ENCODE results near the gene TNFAIP8L1.

The TNFAIP8L1 gene

DNA sequence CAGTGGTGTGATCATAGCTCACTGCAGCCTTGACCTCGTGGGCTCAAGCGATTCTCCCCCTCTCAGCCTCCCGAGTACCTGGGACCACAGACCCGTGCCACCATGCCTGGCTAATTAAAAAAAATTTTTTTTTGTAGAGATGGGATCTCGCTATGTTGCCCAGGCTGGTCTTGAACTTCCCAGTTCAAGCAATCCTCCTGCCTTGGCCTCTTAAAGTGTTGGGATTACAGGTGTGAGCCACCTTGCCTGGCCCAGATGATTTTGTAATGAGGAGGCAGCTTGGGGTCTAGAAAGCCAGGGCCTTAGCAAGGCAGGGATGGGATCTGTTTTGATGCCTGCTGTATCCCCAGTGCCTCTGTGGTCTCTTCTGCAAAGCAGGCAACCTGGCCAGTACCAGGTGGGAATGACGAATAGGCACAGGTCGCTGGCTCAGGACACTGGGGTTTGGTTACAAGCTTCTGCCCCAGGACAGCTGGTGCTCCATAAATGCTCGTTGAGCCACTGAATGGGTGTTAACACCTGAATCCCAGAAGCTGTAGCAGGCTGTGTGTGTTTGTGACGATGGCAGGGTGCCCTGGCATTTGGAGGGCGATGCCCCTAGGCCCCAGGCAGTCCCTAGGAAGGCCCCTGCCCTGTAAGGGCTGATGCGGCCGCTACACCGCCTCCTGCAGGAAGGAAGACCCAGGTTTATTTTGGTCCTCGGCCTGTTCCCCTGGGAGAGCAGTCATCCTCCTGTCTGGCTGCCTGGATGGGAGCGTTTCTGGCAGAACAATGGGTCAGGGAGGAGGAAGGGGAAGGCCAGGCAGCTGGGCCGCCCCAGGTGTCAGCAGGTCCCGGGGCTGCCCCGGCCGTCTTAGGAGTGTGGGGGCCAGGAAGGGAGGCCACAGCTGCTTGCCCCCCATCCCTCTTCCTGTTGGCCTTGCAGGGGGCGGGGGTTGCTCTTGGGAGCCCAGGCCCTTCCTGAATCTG, 8.6 kb downstream of the TNFAIP8L1 start:
- DNase-seq (ENCODE audit: low read depth), result peak; percentile 81
- TF ChIP-seq, protein P1, sequence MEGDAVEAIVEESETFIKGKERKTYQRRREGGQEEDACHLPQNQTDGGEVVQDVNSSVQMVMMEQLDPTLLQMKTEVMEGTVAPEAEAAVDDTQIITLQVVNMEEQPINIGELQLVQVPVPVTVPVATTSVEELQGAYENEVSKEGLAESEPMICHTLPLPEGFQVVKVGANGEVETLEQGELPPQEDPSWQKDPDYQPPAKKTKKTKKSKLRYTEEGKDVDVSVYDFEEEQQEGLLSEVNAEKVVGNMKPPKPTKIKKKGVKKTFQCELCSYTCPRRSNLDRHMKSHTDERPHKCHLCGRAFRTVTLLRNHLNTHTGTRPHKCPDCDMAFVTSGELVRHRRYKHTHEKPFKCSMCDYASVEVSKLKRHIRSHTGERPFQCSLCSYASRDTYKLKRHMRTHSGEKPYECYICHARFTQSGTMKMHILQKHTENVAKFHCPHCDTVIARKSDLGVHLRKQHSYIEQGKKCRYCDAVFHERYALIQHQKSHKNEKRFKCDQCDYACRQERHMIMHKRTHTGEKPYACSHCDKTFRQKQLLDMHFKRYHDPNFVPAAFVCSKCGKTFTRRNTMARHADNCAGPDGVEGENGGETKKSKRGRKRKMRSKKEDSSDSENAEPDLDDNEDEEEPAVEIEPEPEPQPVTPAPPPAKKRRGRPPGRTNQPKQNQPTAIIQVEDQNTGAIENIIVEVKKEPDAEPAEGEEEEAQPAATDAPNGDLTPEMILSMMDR (IDR thresholded peaks at IDR 0.05; ENCODE audit: low read length, missing control alignments), result peak; percentile 38
- no peak overlapping the region for H3K4me3 ChIP-seq (replicated peaks; ENCODE audit: low read depth, low read length)

DNA sequence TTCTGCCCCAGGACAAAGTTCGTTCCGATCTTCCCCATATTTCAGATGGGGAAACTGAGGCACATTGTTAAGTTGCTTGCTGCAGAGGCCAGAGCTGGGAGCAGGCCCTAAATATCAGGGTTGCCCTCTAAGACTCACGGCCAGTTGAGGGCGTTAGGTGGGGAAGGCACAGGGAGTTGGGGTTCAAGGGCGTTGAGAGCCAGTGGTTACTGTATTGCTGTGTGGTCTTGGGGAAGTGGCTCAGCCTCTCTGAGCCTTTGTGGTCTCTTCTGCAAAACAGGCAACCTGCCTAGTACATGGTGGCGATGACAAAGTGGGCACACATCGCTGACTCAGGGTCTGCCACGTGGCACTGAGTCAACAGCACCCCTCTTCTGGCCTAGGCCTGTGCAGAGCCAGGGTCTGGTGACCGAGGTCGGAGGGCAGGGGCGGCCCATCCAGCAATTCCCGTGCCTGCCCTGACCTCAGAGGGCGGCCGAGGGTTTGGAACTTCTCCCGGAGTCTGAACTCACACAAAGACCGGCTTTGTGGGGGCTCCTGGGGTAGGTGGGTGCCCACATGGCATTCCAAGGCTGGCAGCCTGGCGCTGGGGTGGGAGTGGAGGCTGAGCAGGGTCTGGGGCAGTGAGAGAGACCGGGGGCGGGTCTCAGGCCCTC, 10.2 kb downstream of the TNFAIP8L1 start:
- TF ChIP-seq, protein P1 (IDR thresholded peaks at IDR 0.05; ENCODE audit: low read length, missing control alignments), result no peak
- DNase-seq (ENCODE audit: low read depth), result no peak
- H3K4me3 ChIP-seq (replicated peaks; ENCODE audit: low read depth, low read length), result no peak overlapping the region

DNA sequence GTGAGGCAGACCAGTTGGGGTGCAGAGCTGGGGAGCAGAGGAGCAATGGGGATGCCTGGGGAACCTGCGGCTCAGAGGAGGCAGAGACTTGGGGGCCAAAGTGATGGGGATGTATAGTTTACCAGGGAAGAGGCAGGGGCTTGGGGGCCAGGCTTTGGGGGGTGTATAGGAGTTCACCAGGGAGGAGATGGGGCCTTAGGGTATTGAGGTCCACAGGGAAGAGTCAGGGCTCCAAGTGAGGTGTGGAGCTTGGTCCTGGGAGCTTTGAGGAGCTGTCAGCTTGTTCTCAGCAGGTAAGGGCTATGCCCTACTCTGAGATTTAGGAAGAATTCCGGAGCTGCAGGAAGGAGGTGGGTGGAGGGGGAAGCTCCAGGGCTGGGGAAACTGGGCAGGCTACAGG, 10.8 kb downstream of the TNFAIP8L1 start:
- H3K4me3 ChIP-seq (replicated peaks; ENCODE audit: low read depth, low read length), result no peak overlapping the region
- no peak for DNase-seq (ENCODE audit: low read depth)
- TF ChIP-seq, protein P1 (IDR thresholded peaks at IDR 0.05; ENCODE audit: low read length, missing control alignments), result no peak

DNA sequence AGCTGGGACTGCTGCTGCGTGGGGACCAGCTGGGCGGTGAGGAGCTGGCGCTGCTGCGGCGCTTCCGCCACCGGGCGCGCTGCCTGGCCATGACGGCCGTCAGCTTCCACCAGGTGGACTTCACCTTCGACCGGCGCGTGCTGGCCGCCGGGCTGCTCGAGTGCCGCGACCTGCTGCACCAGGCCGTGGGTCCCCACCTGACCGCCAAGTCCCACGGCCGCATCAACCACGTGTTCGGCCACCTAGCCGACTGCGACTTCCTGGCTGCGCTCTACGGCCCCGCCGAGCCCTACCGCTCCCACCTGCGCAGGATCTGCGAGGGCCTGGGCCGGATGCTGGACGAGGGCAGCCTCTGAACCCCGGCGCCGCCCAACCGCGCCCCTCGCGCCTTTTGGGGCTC, 12.8 kb downstream of the TNFAIP8L1 start:
- no peak for DNase-seq (ENCODE audit: low read depth)
- TF ChIP-seq, protein P1 (IDR thresholded peaks at IDR 0.05; ENCODE audit: low read length, missing control alignments), result no peak
- H3K4me3 ChIP-seq (replicated peaks; ENCODE audit: low read depth, low read length), result no peak overlapping the region

DNA sequence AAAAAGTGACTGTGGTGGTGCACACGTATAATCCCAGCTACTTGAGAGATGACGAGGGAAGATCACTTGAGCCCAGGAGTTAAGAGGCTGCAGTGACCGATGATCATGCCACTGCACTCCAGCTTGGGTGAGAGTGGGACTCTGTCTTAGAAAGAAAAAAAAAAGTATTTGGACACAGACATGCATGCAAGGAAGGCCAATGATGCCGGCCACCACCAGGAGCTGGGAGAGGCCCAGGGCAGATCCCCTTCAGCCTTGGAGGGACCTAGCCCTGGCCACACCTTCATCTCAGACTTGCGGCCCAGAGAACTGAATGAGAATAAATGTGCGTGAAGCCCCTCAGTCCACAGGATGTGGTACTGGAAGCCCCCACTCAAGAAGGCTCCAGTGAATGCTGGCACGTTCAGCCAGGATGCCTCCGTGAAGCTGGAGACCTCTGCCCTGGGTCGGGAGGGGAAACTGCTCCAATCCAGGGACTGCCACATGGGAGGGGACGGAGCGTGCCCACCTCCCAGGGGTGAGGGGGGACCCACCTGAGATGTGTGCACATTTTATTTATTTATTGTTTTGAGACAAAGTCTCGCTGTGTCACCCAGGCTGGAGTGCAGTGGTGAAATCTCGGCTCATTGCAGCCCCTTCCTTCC, 14.6 kb downstream of the TNFAIP8L1 start:
- TF ChIP-seq, protein P1 (IDR thresholded peaks at IDR 0.05; ENCODE audit: low read length, missing control alignments), result no peak
- DNase-seq (ENCODE audit: low read depth), result no peak
- no peak overlapping the region for H3K4me3 ChIP-seq (replicated peaks; ENCODE audit: low read depth, low read length)

DNA sequence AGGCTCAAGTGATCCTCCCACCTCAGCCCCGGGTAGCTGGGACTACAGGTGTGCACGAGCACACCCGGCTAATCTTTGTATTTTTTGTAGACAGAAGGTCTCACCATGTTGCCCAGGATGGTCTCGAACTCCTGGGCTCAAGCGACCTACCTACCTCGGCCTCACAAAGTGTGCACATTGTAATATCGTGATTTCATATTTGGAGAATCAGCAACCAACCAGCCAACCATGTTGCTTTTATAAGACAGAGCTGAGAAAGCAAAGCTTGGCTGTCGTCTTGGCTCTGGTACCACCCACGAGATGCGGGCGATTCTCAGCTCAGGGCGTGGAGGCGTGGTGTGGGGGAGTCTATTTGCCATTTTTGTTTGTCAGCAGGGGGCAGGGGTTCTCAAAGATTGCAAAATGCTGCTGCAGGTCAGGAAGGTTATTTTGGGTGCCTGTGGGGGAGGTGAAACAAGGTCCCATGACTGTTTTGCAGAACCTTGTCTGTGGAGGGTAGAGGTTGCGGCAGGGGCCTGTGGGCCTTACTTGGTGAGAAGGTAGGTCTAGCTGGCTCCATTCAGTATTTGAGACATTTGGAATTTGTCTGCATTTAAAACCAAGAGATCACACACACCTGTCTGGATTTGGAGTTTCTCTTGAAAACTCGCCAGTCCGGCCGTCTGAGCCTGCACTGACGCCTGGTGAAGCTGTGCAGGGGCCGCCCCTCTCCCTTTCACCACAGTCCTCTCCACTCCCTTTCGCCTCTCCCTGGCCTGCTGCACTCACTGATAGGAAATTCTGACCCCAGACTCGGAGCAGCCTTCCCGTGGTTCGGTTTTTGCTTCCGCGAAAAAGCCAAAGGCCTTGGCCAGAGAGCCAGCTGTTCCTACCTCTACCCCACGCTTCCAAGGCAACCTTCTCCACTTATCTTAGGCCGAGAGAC, 15.4 kb downstream of the TNFAIP8L1 start:
- no peak for DNase-seq (ENCODE audit: low read depth)
- TF ChIP-seq, protein P1 (IDR thresholded peaks at IDR 0.05; ENCODE audit: low read length, missing control alignments), result no peak
- H3K4me3 ChIP-seq (replicated peaks; ENCODE audit: low read depth, low read length), result no peak overlapping the region

Measured in fibroblast of pulmonary artery (primary cell).